ENCODE measurements around the gene C1QTNF5.
A peak's percentile ranks its signal among the peaks of the same experiment; 100 is the strongest.

The C1QTNF5 gene

DNA sequence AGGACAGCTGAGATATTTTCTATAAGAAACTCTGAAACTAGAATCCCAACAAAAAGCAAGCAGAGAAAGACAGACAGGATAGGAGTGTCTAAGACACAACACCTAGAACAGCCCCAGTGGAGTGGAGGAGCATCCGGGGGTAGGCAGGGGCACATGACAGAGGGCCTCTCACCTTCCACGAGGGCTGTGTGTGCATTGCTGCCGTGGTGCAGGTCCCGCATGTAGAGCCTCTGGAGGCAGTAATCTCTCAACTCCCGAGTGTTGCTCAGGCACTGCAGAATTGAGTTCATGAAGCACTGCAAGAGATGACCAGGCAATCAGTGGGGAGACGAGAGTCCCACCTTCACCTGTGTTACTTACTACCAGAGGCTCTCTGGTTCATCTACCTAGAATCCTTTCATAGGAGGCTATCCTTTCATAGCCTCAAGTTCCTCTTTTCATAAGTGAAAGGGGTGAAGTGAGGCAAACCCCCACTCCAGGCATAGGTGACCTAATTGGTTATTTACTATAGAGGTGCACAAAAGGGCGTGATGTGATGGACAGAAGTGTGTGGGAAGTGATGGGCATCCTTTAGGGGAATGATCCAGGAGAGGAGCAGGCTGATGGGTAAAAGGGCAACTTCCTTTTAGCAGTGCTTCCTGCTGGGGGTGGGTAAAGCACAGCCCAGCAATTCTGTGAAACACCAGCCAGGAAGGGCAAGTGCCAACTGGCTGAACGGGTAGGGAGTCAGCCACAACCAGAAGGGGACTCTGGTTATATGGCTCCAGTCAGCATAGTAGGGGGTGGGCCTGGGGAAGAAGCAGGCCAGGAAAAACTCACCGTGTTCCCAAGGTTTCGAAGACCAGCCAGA, 18.9 kb upstream of the C1QTNF5 start:
- no peak for DNase-seq (ENCODE audit: low read depth)

DNA sequence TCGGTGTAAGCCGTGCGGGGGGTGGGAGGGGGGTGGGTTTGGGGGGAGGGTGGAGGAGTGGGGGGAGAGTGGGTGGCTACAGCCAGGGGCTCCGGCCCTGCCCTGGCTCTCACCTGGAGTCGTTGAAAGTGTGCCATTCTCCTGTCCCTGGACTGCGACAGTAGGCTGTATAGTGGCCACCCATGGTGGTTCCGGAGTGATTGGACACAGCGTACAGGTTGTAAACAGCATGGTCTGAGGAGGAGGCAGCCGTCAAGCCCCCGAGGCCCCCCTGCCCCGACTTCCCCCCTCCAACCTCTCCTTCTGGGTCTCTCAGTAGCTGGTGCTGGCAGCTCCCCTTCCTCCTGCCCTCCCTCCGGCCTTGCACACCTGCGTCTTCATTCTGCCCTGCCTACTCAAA, 16.4 kb upstream of the C1QTNF5 start:
- DNase-seq (ENCODE audit: low read depth) = no peak

DNA sequence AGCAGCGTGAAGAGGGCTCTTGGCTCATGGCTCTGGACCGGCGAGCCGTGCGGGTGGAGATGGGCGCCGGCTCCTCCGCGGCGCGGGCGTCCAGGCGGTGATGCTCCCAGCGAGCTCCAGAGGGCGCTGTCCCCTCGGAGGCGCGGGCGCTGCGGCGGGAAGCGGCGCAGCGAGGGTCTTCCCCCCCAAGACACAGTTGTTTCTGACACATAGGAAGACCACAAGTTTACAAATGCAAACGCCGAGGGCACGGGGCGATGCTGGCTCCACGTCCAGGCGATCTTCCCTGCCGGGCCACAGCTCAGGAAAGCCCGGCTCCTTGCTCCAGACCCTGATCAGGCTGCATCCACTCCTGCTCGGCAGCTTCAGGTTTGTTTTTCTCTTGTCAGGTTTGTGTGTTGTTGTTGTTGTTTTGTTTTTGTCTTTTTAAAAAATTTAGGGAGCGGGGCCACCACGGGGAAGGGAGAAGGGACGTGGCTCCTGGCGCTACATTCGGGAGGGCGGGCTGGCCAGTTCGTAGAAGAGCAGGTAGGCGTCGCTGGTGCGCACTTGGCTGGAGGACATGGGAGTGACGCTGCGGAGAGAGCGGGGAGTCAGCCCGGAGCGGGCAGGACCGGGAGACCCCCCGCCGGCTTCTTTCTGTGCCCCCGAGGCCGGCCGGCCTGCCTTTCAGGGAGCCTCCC, 15.8 kb upstream of the C1QTNF5 start:
- DNase-seq (ENCODE audit: low read depth) = peak; percentile 48

DNA sequence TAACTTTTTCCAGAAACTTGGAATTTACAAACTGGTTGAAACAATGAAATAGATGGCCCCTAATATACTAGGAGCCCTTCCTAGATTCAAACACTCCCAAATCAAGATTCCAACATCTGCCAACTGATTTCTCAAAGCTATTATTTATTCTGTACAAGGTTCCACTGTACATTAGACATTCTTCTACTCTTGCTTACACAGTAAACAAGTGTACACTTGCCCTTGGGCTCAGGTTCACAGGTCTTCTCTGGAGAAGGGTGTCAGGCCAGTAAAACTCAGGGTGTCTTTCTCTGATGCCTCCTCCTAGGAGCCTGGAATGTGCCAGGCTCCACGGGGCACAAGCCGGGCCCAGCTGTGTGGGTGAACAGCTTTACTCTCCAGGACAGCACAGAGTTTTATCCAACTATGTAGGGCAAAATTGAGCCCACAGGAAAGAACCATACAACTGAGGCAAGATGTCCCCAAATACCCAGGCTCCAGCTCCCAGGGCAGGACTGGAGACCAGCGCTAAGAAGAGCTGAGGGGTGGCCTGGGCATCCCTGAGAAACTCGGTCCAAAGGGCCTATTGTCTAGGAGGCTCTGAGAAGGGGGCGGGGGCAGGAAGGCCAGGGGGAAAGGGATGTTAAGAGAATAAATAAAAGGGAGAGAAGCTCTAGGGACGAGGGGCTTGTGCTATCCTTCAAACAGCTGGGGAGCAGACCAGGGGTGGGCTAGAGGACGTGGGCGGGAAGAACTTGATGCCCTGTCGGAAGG, 14.6 kb upstream of the C1QTNF5 start:
- no peak for DNase-seq (ENCODE audit: low read depth)

DNA sequence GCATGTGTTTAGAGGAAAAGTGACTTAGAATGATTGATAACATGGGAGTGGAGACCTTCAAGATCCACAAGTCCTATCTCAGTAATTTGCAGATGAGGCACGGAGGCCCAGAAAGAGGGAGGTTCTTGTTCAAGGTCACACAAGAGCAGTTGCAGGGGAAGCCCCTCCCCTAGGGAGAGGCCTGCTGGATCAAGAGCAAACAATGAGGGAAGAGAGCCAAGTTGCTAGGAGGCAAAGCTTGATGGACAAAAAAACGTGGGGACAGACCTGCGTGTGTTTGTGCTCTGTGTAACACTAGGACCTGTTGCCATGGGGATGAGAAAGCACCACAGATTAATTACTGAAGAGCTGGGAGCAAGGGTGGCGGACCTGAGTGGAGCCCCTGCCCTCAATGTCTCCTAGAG, 12.2 kb upstream of the C1QTNF5 start:
- DNase-seq (ENCODE audit: low read depth) = no peak

DNA sequence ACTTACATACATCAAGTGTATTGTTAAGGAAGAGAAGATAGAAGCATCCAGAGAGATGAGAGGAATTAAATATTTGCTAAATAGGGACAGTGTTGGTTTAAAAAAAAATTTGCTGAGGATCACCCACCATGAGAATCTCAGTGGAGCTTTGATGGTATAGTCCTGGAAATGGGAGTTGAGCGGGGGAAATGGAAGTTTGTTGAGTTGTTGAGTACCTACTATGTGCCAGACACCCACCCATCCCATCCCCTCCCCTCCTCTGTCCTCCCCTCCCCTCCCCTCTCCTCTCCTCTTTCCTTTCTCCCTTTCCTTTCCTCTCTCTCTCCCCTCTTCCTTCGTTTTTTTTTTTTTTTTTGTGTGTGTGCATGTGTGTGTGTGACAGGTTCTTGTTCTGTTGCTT, 10.5 kb upstream of the C1QTNF5 start:
- DNase-seq (ENCODE audit: low read depth) = no peak

DNA sequence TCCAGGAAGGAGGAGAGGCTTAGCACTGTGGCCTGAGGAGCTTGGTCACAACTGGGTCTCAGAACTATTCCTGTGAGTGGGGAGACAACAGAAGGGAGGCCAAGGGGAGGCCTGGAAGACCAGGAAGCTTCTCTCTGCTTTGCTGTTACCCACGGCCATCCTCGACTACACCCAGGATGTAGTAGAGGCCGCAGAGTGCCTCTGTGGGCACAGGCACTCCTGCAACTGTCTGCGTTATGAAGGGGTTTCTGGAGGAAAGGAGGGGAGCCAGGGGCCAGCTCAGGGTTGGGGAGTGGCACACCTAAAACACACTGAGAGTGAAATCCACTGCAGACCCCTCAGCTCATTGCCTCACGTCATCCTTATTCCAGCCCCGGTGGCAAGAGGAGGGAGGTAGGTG, 9.6 kb upstream of the C1QTNF5 start:
- no peak for DNase-seq (ENCODE audit: low read depth)

DNA sequence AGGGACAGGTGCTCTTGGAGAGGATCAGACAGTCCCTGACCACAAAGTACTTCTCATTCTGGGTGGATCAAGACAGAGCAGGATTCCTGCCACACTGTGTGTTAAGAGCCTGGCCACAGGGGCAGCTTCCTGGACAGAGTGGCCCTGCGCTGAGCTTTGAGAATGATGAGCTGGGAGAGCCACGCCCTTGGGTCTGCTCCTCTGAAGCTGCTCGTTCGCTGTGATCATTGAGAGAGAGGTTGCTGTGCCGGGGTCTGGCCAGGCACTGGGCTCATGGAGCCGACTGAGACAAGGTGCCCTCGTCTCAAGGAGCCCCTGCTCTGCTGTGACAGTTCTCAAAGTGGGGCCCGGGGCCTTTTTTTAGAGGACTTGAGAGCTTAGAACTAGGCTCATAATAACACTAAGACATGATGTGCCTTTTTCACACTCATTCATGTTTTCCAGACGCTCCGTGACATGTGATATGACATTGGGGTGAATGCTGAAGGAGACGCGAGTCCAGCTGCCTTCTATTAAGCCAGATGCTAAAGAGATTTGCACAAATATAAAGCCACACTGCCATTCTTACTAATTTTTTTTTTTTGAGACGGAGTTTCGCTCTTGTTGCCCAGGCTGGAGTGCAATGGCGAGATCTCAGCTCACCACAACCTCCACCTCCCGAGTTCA, 7.4 kb upstream of the C1QTNF5 start:
- no peak for DNase-seq (ENCODE audit: low read depth)

DNA sequence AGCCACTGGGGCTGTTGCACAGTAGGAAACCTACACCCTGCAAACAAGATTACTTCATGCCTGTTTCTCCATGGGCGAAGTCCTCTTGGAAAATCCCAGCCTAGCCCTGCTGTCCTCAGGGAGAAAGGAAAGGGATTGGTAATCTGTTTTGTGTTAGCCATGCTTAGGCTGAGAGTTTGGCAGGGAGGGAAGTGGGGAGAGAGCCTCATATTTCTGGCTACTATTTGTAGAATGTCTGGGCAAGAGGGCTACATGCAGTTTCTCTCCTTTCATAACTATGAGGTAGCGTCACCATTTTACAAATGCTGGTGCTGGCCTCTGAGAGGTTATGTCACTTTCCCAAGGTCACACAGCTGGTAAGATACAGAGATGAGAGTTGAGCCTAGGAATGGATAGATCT, 6.6 kb upstream of the C1QTNF5 start:
- no peak for DNase-seq (ENCODE audit: low read depth)

DNA sequence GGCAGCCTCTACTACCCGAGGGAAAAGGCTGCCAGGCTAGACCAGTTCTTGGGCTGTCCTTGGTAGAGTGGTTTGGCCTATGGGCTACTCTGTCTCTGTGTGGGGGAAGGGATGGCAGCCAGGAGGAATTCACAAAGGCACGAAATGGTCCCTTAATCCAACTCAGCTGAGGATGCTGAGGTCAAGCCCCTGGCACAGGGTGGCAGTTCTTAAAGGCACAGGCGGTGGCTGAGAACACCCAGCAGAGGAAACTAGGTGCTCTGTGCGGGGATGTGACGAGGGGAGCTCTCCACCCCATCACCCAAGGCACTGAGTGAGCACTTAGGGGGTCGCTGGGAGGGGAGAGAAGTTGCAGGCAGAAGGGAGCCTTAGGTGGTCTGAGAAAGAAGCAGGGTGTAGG, 5.9 kb upstream of the C1QTNF5 start, which contains the start of gene MFRP:
TSS of gene MFRP (minus strand) at position 101 of the 400 bp plus-strand sequence. CDS start 192 bp downstream, outside the sequence.
- no peak for DNase-seq (ENCODE audit: low read depth)

DNA sequence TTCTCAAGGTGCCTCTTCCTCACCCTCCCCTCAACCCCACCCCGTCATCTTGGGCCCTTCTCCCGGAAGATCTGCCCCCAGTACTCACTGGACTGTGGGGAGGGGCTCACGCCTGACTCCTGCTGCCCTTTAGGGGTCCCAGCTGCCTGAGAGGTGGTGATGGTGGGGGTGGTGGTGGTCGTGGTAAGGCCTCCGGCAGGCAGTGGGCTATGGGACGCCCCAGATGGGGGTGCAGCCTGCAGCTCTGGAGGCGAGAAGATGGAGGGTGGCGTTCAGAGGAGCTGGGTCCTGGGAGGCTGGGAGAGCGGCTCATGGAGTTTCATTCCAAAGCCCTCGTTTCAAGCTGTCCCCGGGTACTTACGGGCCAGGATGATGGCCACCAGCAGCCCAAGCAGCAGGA, 5.0 kb upstream of the C1QTNF5 start:
- no peak for DNase-seq (ENCODE audit: low read depth)

DNA sequence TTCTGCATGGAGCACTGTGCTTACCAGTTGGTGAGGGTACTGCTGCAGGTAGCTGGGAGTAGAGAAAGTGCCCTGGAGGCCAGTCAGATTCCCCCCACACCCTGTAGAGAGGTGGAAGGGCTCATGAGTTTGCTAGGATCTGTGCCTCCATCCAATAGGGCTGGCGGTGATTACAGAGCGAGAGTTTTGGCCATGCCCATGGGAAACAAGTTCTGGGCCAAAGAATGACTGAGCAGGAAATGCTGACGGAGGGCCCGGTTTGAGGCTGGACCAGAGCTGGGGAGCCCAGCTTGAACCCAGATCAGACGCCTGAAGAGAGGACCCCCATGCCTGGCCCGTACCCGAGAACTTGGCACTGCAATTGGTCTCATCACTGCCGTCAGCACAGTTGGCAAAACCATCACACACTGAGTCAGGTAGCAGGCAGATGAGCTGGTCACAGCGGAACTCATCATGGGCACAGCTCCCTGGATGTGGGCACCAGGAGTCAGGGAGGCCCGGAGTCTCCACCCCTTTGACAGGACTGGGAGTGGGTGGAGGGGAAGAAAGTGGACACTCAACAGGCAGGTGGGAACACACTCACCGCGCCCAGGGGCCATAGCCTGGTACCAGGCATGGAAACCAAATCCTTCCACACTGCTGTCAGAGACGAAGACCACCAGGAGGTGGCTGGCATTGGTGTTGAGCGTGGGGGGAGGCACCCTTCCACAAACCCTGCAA, 3.8 kb upstream of the C1QTNF5 start:
- DNase-seq (ENCODE audit: low read depth) = no peak

DNA sequence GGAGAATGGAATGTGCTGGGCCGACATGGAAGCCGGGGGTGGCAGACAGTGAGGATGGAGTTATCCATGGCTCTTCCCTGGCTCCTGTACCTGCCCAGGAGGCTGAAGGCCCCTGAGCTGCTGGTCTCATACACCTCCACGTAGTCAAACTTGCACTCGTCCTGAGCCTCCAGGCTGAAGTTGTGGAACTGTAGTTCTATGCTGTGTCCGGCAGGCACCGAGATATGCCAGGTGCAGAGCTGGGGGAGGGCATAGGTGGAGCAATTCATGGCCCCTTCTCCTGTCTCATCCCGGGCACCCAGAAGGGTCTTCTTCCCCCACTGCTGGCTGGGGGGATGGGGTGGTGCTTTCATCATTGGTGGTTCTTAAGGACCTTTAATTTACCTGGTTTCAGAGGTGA, 3.0 kb upstream of the C1QTNF5 start:
- no peak for DNase-seq (ENCODE audit: low read depth)

DNA sequence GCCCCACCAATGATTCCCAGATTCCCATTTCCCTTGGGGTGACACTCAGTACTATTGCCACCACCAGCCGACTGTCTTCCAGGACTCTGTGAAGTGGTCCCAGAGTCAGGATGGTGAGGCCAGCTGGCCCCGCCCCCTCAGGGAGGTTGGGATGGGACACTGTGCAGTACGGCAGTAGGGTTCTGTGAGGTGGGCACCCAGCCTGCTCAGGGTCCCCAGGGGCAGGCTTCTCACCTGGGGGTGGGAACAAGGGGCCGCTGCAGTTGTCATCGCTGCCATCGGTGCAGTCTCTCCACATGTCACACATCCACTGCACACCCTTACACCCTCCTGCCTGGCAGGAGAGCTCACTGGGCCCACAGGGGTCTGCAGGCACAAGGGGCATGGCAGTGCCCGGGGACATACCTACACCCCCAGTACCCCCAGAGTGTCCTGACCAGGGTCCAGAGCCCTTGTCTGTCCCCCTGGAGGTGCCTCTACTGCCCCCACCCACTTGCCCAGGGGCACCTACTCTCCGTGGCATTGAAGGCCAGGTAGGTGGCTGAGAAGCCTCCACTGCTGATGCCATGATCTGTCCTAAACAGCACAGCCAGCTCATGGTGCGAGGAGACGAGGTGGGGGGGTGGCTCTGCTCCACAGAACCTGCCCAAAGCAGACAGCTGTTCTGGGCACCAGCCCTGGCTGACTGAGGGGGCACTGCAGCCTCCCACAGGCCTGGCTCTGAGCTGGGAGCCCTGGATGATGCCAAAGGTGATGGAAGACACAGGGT, 1.9 kb upstream of the C1QTNF5 start:
- DNase-seq (ENCODE audit: low read depth) = no peak

DNA sequence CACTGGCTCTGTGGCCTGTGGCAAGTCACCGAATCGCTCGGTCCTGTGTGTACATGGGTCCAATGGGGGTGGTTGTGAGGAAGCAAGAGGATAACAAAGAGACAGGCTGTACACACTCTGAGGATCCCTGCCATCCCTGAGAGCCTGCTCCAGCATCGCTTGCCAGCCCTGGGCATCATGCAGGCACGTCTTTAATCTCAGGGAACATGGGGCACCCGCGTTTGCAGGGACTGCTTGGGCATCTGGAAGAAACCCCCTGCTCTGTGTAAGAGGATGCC, 1.3 kb upstream of the C1QTNF5 start:
- DNase-seq (ENCODE audit: low read depth) = no peak

DNA sequence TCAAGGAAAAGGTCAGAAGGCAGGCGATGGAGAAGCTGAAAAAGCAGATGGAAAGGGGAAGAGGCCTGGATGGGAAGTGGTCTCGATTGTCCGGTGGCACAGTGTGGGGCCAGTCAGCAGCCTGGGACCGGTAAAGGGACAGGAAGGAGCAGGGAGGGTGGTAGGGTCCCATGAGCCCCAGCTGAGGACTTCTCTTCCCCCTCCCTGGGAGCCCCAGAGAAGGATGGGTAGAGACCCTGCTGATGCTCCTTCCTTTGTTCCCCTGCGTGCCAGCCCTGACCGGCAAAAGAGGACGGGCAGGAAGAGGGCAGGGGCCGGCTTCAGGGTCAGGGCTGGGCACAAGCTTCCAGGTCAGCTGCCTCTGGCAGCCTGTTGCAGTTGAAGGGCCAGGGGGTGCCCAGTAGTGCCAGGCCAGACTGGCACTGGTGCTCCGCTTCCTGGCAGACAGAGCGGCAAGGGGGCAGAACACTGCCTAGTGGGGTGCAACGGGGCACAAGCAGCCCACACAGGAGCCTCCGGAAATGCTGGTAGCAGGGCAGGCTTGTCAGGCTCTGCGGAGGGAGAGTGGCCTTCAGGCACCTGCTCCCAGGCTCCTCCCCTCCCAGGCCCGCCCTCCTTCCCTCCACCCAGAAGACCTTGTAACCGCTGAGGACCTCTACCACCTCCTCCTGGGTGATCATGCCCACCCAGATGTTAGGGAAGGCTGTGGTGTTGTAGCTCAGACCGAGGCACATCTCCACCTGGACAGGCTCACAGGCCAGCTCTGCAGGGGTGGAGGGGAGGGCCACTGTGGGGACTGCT, 739 bp upstream of the C1QTNF5 start:
- no peak for DNase-seq (ENCODE audit: low read depth)

DNA sequence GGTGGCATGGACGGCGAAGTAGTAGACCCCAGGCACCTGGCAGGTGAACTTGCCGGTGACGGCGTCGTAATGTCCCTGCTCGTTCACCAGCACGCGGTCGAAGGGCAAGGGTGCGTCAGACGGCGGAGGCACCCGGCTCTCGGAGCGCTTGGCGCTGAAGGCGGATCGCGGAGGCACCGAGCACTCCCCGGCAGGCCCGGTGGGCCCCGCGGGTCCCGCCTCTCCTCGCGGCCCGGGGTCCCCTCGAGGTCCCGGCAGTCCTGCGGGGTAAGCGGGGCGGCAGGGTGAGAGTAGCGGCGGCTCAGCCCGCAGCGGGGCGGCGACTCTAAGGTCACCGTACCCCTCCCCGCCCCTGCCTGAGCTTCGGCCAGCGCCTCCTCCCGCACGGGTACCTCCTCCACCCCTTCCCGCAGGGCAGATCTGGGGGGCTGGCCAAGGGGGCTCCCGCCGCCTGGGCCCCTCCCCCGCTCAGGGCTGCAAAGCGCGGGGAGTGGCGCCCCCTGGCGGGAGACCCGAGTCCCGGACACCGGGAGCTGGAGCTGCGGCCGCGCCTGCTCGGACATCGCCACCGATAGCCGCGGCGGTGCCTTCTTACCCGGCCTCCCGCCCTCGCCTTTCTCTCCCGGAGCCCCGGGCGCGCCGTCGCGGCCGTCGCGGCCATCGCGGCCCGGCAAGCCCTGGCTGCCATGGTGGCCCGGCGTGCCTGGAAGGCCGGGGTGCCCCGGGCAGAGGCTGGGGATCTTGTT, 921 bp downstream of the C1QTNF5 start:
- no peak for DNase-seq (ENCODE audit: low read depth)

DNA sequence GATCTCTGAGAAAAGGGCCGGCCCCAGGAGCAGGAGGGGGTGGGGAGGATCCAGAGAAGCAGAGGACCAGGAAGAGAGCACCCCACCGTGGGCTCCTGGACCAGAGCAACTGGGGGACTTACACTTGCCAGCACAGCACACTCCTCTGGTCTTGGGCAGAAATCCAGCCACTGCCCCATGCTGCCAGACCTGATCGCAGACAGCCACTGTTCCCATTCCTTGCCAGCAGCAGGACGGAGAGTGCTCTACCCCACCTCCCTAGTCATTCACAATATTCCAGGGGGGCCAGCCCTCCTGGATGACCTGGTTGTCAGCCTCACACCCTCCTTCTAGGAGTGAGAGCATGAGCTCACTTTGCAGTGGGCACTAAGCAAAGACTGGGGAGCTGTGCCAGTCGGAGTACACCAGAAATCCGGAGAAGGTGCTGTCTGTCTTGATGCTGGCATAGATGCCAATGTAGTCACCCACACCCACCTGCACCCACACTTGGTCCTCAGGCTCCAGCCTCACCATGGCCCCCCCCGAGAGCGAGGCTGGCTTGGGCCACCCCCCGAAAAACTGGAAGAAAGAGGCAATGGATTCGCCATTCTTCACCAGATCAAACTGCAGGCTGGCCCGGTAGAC, 1.6 kb downstream of the C1QTNF5 start:
- DNase-seq (ENCODE audit: low read depth) = no peak

DNA sequence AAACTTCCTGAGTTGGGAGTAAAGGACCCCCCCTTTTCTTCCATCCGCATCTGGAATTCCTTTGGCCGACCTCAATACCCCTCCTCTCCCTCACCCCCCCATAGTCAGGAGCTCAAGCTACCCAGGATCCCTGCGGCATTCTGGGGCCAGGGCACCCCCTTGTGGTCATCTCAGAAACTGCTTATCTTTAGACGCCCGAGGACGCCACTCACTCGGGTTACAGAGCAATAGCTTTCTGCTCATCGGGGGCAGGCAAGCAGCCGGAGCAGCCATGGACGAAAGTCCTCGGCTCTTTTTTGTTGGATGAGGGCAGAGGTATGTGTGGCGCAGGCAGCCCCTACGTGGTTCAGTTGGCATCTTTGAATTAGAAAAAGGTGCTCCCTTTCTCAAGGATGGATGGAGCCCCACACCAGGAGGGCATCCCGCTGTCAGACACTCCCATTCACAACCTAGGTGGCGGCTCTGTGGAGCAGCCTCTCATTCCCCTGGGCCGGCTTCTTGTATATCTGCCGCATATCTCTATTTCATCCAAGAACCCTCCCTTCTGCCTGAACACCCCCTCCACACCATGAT, 2.3 kb downstream of the C1QTNF5 start:
- DNase-seq (ENCODE audit: low read depth) = peak; percentile 47
